Panc1 (cell line): ENCODE results near the gene KNCN. TPM values are rescaled to one million over a fixed set of nuclear protein-coding genes. Genes with fewer than 3 reads are reported as not detected.

Source experiments
- ATAC-seq: fragments of 200-7000 bp; cut with Tn5 transposase; 2 replicates; pipeline ENCODE4 v1.9.1; 2020; ENCODE audit warnings: mild to moderate bottlenecking, moderate library complexity
- BruUV-seq: library from RNA; stranded (reverse); fragments of 400-500 nt; replicated peaks from 2 replicates; lab custom pipeline; 2021; lab: Mats Ljungman, UMichigan
- CTCF ChIA-PET: fragments of 300-600 bp; sonication (Branson Sonifier 250); formaldehyde crosslinking; loops from one replicate; lab custom pipeline; 2022; ENCODE audit warnings: antibody characterized with exemption; lab: Charles Lee
- POLR2A ChIA-PET: fragments of 300-600 bp; sonication (Branson Sonifier 250); formaldehyde crosslinking; loops from one replicate; lab custom pipeline; 2022; ENCODE audit warnings: antibody characterized with exemption; lab: Charles Lee
- DNase-seq: peaks from one replicate; pipeline ENCODE4 v3.0.0-alpha.2; 2010; ENCODE audit warnings: low read depth, low spot score
- H3K27ac ChIP-seq: 2 replicates; pipeline ENCODE4 v1.5.1; 2011; ENCODE audit warnings: mild to moderate bottlenecking, low read length, inconsistent platforms
- H3K27me3 ChIP-seq: fragments of 200-500 bp; sonication (Bioruptor generic); 2 replicates; pipeline ENCODE4 v1.6.0; 2014; ENCODE audit warnings: low read length, inconsistent platforms; ENCODE audit not compliant: control insufficient read depth, insufficient read depth
- H3K36me3 ChIP-seq: fragments of 200-500 bp; sonication (Bioruptor generic); 2 replicates; pipeline ENCODE4 v1.5.1; 2014; ENCODE audit warnings: inconsistent platforms, mild to moderate bottlenecking, low read length, moderate library complexity; ENCODE audit not compliant: control insufficient read depth, insufficient read depth
- H3K4me1 ChIP-seq: 2 replicates; pipeline ENCODE4 v1.5.1; 2011; ENCODE audit warnings: inconsistent platforms, mild to moderate bottlenecking, low read length, moderate library complexity; ENCODE audit not compliant: control insufficient read depth, insufficient read depth
- H3K4me3 ChIP-seq, 2 experiments: 2 replicates each; pipeline ENCODE4 v1.5.1; 2011 to 2012; ENCODE audit warnings: low read depth in 2 of 2, low read length in 2 of 2, mild to moderate bottlenecking in 2 of 2, inconsistent platforms in 1 of 2, moderate library complexity in 1 of 2
- H3K9me3 ChIP-seq: fragments of 200-500 bp; sonication (Bioruptor generic); 2 replicates; pipeline ENCODE4 v1.5.1; 2014; ENCODE audit warnings: low read depth, mild to moderate bottlenecking, inconsistent platforms, low read length, moderate library complexity; ENCODE audit not compliant: control insufficient read depth, insufficient read depth
- POLR2AphosphoS5 ChIP-seq: IDR thresholded peaks from 2 replicates; pipeline ENCODE4 v1.6.1; 2012; ENCODE audit warnings: mild to moderate bottlenecking, low read depth, low read length, moderate library complexity
- REST ChIP-seq, 2 experiments: IDR thresholded peaks; 2 replicates each; pipeline ENCODE4 v1.6.1; 2011 to 2012; ENCODE audit warnings: low read depth in 2 of 2, control low read depth in 1 of 2, low read length in 1 of 2, mild to moderate bottlenecking in 1 of 2, moderate library complexity in 1 of 2; ENCODE audit not compliant: insufficient read depth in 1 of 2
- SIN3A ChIP-seq: IDR thresholded peaks from 2 replicates; pipeline ENCODE4 v1.6.1; 2012; ENCODE audit warnings: low read depth, mild to moderate bottlenecking, low read length, moderate library complexity, borderline replicate concordance; ENCODE audit not compliant: insufficient read depth
- TCF7L2 ChIP-seq: IDR thresholded peaks from 2 replicates; pipeline ENCODE4 v1.6.1; 2011; ENCODE audit warnings: mild to moderate bottlenecking, low read depth, low read length, inconsistent platforms
- in situ Hi-C: cut with HindIII; loops from 2 replicates; pipeline ENCODE4 v1.10.0; 2016; ENCODE audit warnings: low sequenced_read_pairs, low pct_unique_long_range_greater_than_20kb
- intact Hi-C: fragments of 100-400 bp; cut with micrococcal nuclease; formaldehyde crosslinking; loops from one replicate; pipeline ENCODE4 v1.10.0; 2022; ENCODE audit not compliant: unreplicated experiment
- total RNA-seq: library from RNA; stranded (reverse); gene quantifications from one replicate; pipeline ENCODE4 v1.2.1, GENCODE V29; 2021; ENCODE audit not compliant: unreplicated experiment
- TF ChIP-seq, protein P1 (sequence below): fragments of 450-650 bp; IDR thresholded peaks from 2 replicates; pipeline ENCODE4 v1.5.1; 2017; ENCODE audit warnings: mild to moderate bottlenecking

KNCN gene
- total RNA-seq, 1 experiment from 2014 or later: not detected

- no peaks in the 10 kb centered on the region for H3K27me3 ChIP-seq
- H3K27ac ChIP-seq: no peak overlapping the region
- no peaks in the 10 kb centered on the region for H3K9me3 ChIP-seq
- in situ Hi-C loops: no loop called here
- no peaks in the 10 kb centered on the region for H3K4me1 ChIP-seq
- no peak overlapping the region for H3K4me3 ChIP-seq
- H3K36me3 ChIP-seq: no peaks in the 10 kb centered on the region
- DNase-seq (no peak), ATAC-seq (no peak)
- no TSS peak for BruUV-seq
- ChIA-PET CTCF (interaction anchor here (1.0 kb wide), 1 partner anchor 126 kb away, joined by 3 read pairs; no protein-coding TSS in a partner anchor), POLR2A (no interaction called here)
- intact Hi-C loops: no loop called here
- no peak for TF ChIP-seq POLR2AphosphoS5
- no peak for TF ChIP-seq SIN3A
- TF ChIP-seq REST (IDR thresholded peaks at IDR 0.05; ENCODE audit: insufficient read depth in 1 of 2, low read depth in 2 of 2, low read length in 1 of 2): no peak
- TF ChIP-seq TCF7L2: no peak
- TF ChIP-seq, protein P1, sequence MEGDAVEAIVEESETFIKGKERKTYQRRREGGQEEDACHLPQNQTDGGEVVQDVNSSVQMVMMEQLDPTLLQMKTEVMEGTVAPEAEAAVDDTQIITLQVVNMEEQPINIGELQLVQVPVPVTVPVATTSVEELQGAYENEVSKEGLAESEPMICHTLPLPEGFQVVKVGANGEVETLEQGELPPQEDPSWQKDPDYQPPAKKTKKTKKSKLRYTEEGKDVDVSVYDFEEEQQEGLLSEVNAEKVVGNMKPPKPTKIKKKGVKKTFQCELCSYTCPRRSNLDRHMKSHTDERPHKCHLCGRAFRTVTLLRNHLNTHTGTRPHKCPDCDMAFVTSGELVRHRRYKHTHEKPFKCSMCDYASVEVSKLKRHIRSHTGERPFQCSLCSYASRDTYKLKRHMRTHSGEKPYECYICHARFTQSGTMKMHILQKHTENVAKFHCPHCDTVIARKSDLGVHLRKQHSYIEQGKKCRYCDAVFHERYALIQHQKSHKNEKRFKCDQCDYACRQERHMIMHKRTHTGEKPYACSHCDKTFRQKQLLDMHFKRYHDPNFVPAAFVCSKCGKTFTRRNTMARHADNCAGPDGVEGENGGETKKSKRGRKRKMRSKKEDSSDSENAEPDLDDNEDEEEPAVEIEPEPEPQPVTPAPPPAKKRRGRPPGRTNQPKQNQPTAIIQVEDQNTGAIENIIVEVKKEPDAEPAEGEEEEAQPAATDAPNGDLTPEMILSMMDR: no peak
Measured at GRCh38 chr1:46569884-46570725, 18.7 kb upstream of the KNCN start.

DNA sequence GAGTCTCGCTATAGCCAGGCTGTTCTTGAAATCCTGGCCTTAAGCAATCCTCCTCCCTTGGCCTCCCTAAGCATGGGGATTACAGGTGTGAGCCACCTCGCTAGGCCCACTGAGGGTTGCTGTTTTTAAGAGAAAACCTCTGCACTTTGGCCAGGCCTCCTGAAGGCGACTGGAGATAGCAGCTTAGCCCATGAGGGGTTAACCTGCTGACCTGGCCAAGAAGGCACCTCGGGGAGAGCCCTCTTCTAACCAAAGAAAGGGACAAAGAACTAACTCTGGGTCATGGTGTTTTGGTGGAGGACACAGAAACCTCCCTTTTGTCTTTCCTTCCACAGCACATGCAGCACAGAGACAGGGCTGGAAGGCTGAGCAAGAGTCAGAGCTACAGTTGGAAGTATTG, 17.7 kb upstream of the KNCN start:
- H3K9me3 ChIP-seq: no peaks in the 10 kb centered on the region
- intact Hi-C loops (no loop called here), in situ Hi-C loops (no loop called here)
- H3K27ac ChIP-seq: no peak overlapping the region
- ChIA-PET CTCF (no interaction called here), POLR2A (interaction anchor here (0.6 kb wide), 1 partner anchor 15 kb away, joined by 3 read pairs; no protein-coding TSS in a partner anchor)
- H3K36me3 ChIP-seq: no peaks in the 10 kb centered on the region
- no peak overlapping the region for H3K4me3 ChIP-seq
- ATAC-seq (no peak), DNase-seq (no peak)
- no peaks in the 10 kb centered on the region for H3K4me1 ChIP-seq
- TF ChIP-seq TCF7L2 (no peak), REST (IDR thresholded peaks at IDR 0.05; ENCODE audit: insufficient read depth in 1 of 2, low read depth in 2 of 2, low read length in 1 of 2) (no peak)
- TF ChIP-seq, protein P1: no peak
- H3K27me3 ChIP-seq: no peaks in the 10 kb centered on the region
- no TSS peak for BruUV-seq
